Skeletal muscle tissue (tissue), 4 donors: ENCODE results near the gene PFN3. TPM values are rescaled to one million over a fixed set of nuclear protein-coding genes. Genes with fewer than 3 reads are reported as not detected.

Experiments used
- H3K27ac ChIP-seq: one replicate; pipeline ENCODE4 v1.7.0; 2013; ENCODE audit warnings: mild to moderate bottlenecking, low read depth, low read length, inconsistent platforms
- H3K27me3 ChIP-seq, 3 donors: one replicate each; pipeline ENCODE4 v1.7.0; 2013; ENCODE audit warnings: low read length in 3 of 3; ENCODE audit not compliant: control insufficient read depth in 3 of 3, insufficient read depth in 3 of 3
- H3K36me3 ChIP-seq, 3 donors: one replicate each; pipeline ENCODE4 v1.7.0; 2013; ENCODE audit warnings: low read length in 3 of 3; ENCODE audit not compliant: control insufficient read depth in 3 of 3, insufficient read depth in 3 of 3
- H3K4me1 ChIP-seq, 3 donors: one replicate each; pipeline ENCODE4 v1.7.0; 2013; ENCODE audit warnings: low read length in 3 of 3, mild to moderate bottlenecking in 3 of 3; ENCODE audit not compliant: control insufficient read depth in 3 of 3, insufficient read depth in 3 of 3
- H3K4me3 ChIP-seq, 3 donors: one replicate each; pipeline ENCODE4 v1.7.0; 2013; ENCODE audit warnings: low read length in 3 of 3
- H3K9ac ChIP-seq, 3 donors: one replicate each; pipeline ENCODE4 v1.7.0; 2013; ENCODE audit warnings: low read length in 3 of 3, mild to moderate bottlenecking in 3 of 3, moderate library complexity in 2 of 3, low read depth in 1 of 3
- H3K9me3 ChIP-seq, 3 donors: one replicate each; pipeline ENCODE4 v1.7.0; 2013; ENCODE audit warnings: low read length in 3 of 3; ENCODE audit not compliant: control insufficient read depth in 3 of 3
- total RNA-seq: library from RNA; depleted of rRNA; stranded (reverse); fragments of >200 nt; gene quantifications from one replicate; pipeline ENCODE4 v1.2.3, GENCODE V29; 2014
- donor health status: Osteomylitis.

The PFN3 gene
- total RNA-seq, 1 donor from 2014 or later = not detected

DNA sequence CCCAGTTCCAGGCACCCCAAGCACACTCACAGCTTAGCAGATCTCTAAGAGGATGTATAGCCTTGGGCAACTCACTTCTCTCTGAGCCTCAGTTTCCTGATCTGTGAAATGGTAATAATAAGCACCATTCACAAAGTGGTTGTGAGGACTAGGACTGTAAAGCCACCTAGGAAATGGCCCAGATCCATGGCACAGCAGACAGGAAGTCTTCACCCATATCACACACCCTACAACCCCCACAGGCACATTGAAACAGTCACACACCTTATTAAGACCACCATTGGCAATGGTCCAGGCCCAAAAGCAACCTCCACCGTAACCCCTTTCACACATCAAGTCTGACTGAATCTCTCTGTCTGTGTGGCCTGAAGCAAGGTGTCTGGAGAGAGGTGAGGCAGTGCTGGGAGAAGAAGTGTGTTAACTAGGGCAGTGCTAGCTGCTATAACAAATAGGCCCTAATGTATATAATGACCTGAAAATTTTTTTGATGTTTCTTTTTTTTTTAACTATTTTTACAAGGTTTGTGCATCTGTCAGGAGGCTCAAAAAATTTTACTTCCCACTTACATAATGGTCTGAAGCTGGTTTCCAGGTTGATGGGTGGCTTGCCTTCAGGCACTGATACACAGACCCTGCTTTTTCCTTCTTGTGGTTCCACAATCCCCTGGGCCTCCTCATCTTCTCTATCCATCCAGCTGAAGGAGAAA, 45.1 kb downstream of the PFN3 start:
- Histone ChIP-seq H3K36me3 (peaks cover 0 to 3% (median 0%) of the 10 kb centered on the region in 3 donors), H3K4me1 (peaks cover 28 to 47% (median 42%) of the 10 kb centered on the region in 3 donors), H3K9me3 (no peaks in the 10 kb centered on the region), H3K9ac (no peak overlapping the region), H3K27me3 (no peaks in the 10 kb centered on the region), H3K4me3 (no peak overlapping the region), H3K27ac (no peak overlapping the region)

DNA sequence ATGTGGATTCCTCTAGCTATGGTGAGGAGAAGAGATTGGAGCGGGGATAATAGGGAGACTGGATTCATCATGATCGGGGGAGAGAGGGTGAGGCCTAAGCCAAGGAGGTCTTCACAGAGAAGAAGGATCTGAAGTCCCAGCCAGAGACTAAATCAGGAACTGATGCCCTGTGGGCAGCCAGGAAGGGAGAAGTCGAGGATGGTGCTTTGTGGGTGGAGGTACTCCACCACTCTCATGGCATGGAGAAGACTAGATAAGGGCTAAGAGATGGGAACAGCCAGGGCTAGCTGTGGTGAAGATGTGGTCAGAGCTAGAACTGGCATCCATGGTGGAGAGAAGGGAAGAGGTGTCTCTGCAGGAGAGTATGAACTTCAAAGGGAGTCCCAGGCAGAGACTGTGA, 45.8 kb downstream of the PFN3 start:
- Histone ChIP-seq H3K27me3 (no peaks in the 10 kb centered on the region), H3K9ac (no peak overlapping the region), H3K27ac (no peak overlapping the region), H3K9me3 (no peaks in the 10 kb centered on the region), H3K4me3 (no peak overlapping the region), H3K36me3 (peaks cover 4 to 9% (median 5%) of the 10 kb centered on the region in 3 donors), H3K4me1 (peaks cover 34 to 48% (median 47%) of the 10 kb centered on the region in 3 donors)

DNA sequence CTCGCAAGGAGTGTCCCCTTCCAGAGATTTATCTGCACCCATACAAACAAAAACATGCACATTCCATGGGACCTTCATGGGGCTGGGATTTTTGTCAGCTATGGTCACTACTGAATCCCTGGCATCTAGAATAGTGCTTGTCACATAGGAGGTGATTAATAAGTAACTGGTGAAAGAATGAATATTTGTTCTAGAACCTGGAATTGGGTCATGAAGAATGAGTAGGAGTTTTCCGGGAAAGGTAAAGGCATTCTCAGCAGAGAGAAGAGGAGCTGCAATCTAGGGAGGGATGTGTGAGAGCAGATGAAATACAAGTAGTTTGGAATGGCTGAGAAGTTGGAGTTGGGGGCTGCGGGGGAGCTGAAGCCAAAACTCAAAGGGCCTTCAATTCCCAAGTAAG, 46.2 kb downstream of the PFN3 start:
- H3K27ac ChIP-seq = no peak overlapping the region
- H3K4me1 ChIP-seq = peaks cover 38 to 48% (median 47%) of the 10 kb centered on the region in 3 donors
- no peaks in the 10 kb centered on the region for H3K27me3 ChIP-seq
- H3K9ac ChIP-seq = no peak overlapping the region
- peaks cover 7 to 10% (median 9%) of the 10 kb centered on the region in 3 donors for H3K36me3 ChIP-seq
- no peaks in the 10 kb centered on the region for H3K9me3 ChIP-seq
- H3K4me3 ChIP-seq = no peak overlapping the region

DNA sequence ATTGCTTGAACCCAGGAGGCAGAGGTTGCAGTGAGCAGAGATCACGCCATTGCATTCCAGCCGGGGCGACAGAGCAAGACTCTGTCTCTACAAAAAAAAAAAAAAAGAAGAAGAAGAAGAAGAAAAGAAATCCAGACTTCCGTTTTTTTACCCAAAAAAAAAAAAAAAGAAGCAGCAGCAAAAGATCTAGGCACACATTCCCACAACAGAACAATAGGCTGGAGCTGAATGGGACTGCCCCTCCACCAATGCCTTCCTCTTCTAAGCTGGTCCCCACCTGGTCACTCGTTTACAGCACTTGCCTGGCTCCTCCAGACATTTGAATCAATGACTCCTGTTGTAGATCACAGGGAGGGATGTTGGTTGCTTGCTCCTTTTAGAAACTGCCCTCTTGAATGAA, 47.4 kb downstream of the PFN3 start:
- Histone ChIP-seq H3K9me3 (no peaks in the 10 kb centered on the region), H3K4me1 (peaks cover 27 to 41% (median 35%) of the 10 kb centered on the region in 3 donors), H3K4me3 (no peak overlapping the region), H3K27me3 (no peaks in the 10 kb centered on the region), H3K27ac (no peak overlapping the region), H3K36me3 (peaks cover 8 to 13% (median 10%) of the 10 kb centered on the region in 3 donors), H3K9ac (no peak overlapping the region)

DNA sequence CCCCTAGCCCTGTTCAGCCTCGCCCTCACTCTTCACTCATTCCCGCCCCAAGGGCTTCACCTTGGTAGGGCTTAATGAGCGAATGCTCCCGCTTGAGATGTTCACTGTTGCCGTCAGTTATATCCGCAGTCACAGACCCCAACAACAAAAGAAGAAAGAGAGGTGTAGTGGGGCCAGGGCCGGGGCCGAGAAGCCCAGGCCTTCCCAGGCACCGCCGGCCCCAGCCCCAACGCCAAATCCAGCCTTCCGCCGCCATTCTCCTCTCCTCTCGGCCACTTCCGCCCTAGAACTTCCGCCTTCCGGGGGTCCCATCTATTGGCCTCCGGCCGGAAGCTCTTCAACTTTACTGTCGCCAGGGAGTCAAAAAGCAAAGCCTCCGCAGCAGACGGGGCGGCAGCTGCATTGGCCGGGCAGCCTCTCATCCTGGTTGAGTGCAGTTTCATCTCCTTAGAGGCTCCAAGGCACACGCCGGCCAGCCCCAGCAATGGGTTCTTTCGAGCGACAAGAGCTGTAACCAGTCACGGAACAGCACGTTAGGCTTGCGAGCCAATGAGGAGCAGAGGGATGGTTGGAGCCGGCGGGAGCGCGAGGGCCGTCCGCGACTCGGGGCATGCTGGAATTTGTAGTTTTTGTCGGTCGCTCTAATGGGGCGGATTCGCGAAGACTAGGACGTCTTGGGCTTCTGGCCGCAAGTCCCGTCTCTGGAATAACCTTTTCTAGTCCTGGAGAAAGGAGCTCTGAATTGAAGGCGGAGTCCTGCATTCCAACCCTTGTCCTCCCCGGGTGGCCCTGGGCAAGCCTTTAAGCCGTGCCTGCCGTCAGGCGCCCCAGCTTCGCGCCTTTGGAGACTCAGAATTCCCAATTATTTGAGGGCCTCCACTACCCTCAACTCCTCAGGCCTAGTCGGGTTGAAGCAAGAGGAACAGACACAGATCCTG, 48.8 kb downstream of the PFN3 start, which contains the start of gene LMAN2:
Gene LMAN2, minus strand, starts transcription at position 277 of the 938 bp plus-strand sequence. Its CDS starts 21 bp downstream, at position 256.
- Histone ChIP-seq H3K4me1 (peaks cover 21 to 34% (median 24%) of the 10 kb centered on the region in 3 donors), H3K4me3 (peak within 1 kb of the TSS; percentile 82 to 100 (median 100)), H3K27me3 (no peaks in the 10 kb centered on the region), H3K9ac (peak within 1 kb of the TSS; percentile 88 to 100 (median 99)), H3K27ac (peak within 1 kb of the TSS; percentile 83), H3K9me3 (no peaks in the 10 kb centered on the region), H3K36me3 (peaks cover 10 to 21% (median 16%) of the 10 kb centered on the region in 3 donors)

DNA sequence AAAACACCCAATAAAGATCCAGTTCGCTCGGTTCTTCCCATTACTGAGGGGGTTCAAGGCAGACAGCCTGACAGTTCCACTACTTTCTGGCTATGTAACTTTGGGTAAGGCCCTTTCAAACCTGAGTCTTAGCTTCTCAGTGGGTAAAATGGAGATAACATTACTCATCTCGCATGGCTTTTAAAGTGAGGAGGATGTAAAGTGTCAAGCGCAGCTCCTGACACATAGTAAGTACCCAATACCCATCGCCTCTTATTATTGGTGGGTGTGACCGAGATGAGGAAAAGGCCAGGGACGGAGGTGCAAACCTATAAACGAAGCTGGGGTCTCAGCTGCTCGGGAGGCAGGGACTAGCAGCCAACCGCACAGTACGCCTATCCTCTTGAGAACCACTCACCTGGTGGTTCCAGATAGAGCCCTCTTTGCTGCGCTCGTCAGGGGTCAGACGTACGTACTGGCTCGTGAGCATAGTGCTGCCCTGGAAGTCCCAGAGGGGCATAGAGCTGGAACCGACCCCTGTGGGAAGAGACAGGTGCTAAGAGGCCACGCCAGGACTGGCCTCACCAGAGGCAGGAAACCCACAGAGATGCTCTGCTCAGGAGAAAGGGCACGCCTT, 49.6 kb downstream of the PFN3 start:
- no peaks in the 10 kb centered on the region for H3K9me3 ChIP-seq
- H3K36me3 ChIP-seq = peaks cover 10 to 21% (median 16%) of the 10 kb centered on the region in 3 donors
- peak overlapping the region; percentile 83 for H3K27ac ChIP-seq
- no peaks in the 10 kb centered on the region for H3K27me3 ChIP-seq
- H3K4me1 ChIP-seq = peaks cover 21 to 34% (median 24%) of the 10 kb centered on the region in 3 donors
- peak overlapping the region; percentile 82 to 100 (median 100) for H3K4me3 ChIP-seq
- H3K9ac ChIP-seq = peak overlapping the region; percentile 88 to 100 (median 99)

Other genes starting within 250 kb of the PFN3 start
- gene RAB24, start 96.9 kb downstream of the PFN3 start, total RNA-seq = 12.0 TPM
- gene PRELID1, start 96.9 kb downstream of the PFN3 start, total RNA-seq = 39.1 TPM
- gene MXD3, start 88.8 kb downstream of the PFN3 start, total RNA-seq = 5.7 TPM
- gene LMAN2, start 49.0 kb downstream of the PFN3 start, total RNA-seq = 124 TPM
- 12.5 TPM for gene RGS14, start 42.7 kb downstream of the PFN3 start, total RNA-seq
- not detected for gene SLC34A1, start 16.2 kb downstream of the PFN3 start, total RNA-seq
- not detected for gene F12, start 8.9 kb upstream of the PFN3 start, total RNA-seq
- 12.5 TPM for gene GRK6, start 26.0 kb upstream of the PFN3 start, total RNA-seq
- gene PRR7, start 46.2 kb upstream of the PFN3 start, total RNA-seq = 0.52 TPM
- gene DBN1, start 73.0 kb upstream of the PFN3 start, total RNA-seq = 108 TPM
- gene PDLIM7, start 96.9 kb upstream of the PFN3 start, total RNA-seq = 44.9 TPM
- gene DOK3, start 109.2 kb upstream of the PFN3 start, total RNA-seq = 5.7 TPM
- gene DDX41, start 116.3 kb upstream of the PFN3 start, total RNA-seq = 33.9 TPM
- gene FAM193B, start 153.9 kb upstream of the PFN3 start, total RNA-seq = 11.0 TPM
- 37.6 TPM for gene TMED9, start 191.5 kb upstream of the PFN3 start, total RNA-seq
- 12.0 TPM for gene B4GALT7, start 199.5 kb upstream of the PFN3 start, total RNA-seq